A549 (cell line): ENCODE results near the gene ZBTB8A. TPM values are rescaled to one million over a fixed set of nuclear protein-coding genes. Genes with fewer than 3 reads are reported as not detected.

Source experiments
- ATAC-seq, 2 experiments: fragments of 200-7000 bp in 1 of 2; fragments of >200 bp in 1 of 2; cut with Nextera tagmentation in 1 of 2; cut with Tn5 transposase in 1 of 2; 3 replicates each; pipeline versions ENCODE4 v1.8.0 to v1.9.1; 2018 to 2020; ENCODE audit warnings: mild to moderate bottlenecking in 1 of 2, moderate library complexity in 1 of 2
- CTCF ChIA-PET: fragments of 300-600 bp; sonication (Branson Sonifier 250); formaldehyde crosslinking; extraction: SDS; loops from one replicate; lab custom pipeline; 2021; ENCODE audit warnings: antibody characterized with exemption, inconsistent platforms; lab: Yijun Ruan, JAX
- POLR2A ChIA-PET: fragments of 350-600 bp; formaldehyde crosslinking; extraction: SDS; loops from one replicate; lab custom pipeline; 2021; ENCODE audit warnings: antibody characterized with exemption, inconsistent platforms; lab: Yijun Ruan, JAX
- DNase-seq, 2 experiments: peaks; one replicate each; pipeline versions ENCODE4 v3.0.0 to v3.0.0-alpha.2; 2011 to 2016; ENCODE audit warnings: low read depth in 1 of 2, low spot score in 1 of 2
- FAIRE-seq: peaks from 2 replicates; lab custom pipeline; 2011; peaks lifted over from hg19 to GRCh38; lab: Jason Lieb, UNC
- H3K27ac ChIP-seq, 2 experiments: fragments of >200 bp; sonication (Bioruptor Twin); formaldehyde crosslinking; 3 replicates each; pipeline ENCODE4 v1.5.1; 2016 to 2017
- H3K4me1 ChIP-seq: fragments of >200 bp; sonication (Bioruptor Twin); formaldehyde crosslinking; 3 replicates; pipeline ENCODE4 v1.6.1; 2016
- H3K4me2 ChIP-seq: fragments of >200 bp; sonication (Bioruptor Twin); formaldehyde crosslinking; 3 replicates; pipeline ENCODE4 v1.6.1; 2016
- H3K4me3 ChIP-seq: fragments of >200 bp; sonication (Bioruptor Twin); formaldehyde crosslinking; 3 replicates; pipeline ENCODE4 v1.5.1; 2016
- H3K9me3 ChIP-seq: fragments of >200 bp; sonication (Bioruptor Twin); formaldehyde crosslinking; 3 replicates; pipeline ENCODE4 v1.6.1; 2016
- BHLHE40 ChIP-seq: IDR thresholded peaks from 2 replicates; pipeline ENCODE4 v1.6.1; 2012; ENCODE audit warnings: low read depth, low read length, inconsistent platforms
- CEBPB ChIP-seq, 2 experiments: fragments of >200 bp in 1 of 2; sonication (Bioruptor Twin) in 1 of 2; formaldehyde crosslinking in 1 of 2; IDR thresholded peaks; 2 replicates each; pipeline ENCODE4 v1.6.1; 2012 to 2016
- CHD2 ChIP-seq: fragments of 150-350 bp; IDR thresholded peaks from 2 replicates; pipeline ENCODE4 v1.6.1; 2014; ENCODE audit warnings: low read length; ENCODE audit not compliant: partially characterized antibody
- CTCF ChIP-seq: fragments of >200 bp; sonication (Bioruptor Twin); formaldehyde crosslinking; IDR thresholded peaks from 3 replicates; pipeline ENCODE4 v1.5.1; 2016
- EP300 ChIP-seq, 2 experiments: fragments of >200 bp; sonication (Bioruptor Twin); formaldehyde crosslinking; IDR thresholded peaks; 2 replicates in 1 of 2; 3 replicates in 1 of 2; pipeline ENCODE4 v1.6.1; 2016 to 2017
- HEYL ChIP-seq: fragments of 250-450 bp; sonication (Bioruptor Pico); IDR thresholded peaks from 2 replicates; pipeline ENCODE4 v1.8.0; 2021; ENCODE audit warnings: mild to moderate bottlenecking, moderate library complexity
- KDM1A ChIP-seq: fragments of 200-600 bp; sonication (generic); IDR thresholded peaks from 2 replicates; pipeline ENCODE4 v1.6.1; 2016; ENCODE audit warnings: low read depth, mild to moderate bottlenecking
- MAFK ChIP-seq: fragments of 450-650 bp; IDR thresholded peaks from 2 replicates; pipeline ENCODE4 v1.6.1; 2014; ENCODE audit not compliant: partially characterized antibody
- MAX ChIP-seq: IDR thresholded peaks from 2 replicates; pipeline ENCODE4 v1.6.1; 2012
- MAZ ChIP-seq: fragments of 150-350 bp; IDR thresholded peaks from 2 replicates; pipeline ENCODE4 v1.6.1; 2014; ENCODE audit warnings: antibody characterized with exemption, low read depth, low read length, borderline replicate concordance
- MYC ChIP-seq: IDR thresholded peaks from 2 replicates; pipeline ENCODE4 v1.6.1; 2012; ENCODE audit warnings: mild to moderate bottlenecking, inconsistent platforms, low read length, improper control_type of control experiment, borderline replicate concordance
- NFE2L2 ChIP-seq: fragments of 150-350 bp; conservative IDR thresholded peaks from 2 replicates; pipeline ENCODE4 v1.6.1; 2014; ENCODE audit warnings: low read length
- REST ChIP-seq: fragments of 200-600 bp; sonication (generic); IDR thresholded peaks from 2 replicates; pipeline ENCODE4 v1.6.1; 2016; ENCODE audit warnings: antibody characterized with exemption, mild to moderate bottlenecking, moderate library complexity
- RFX5 ChIP-seq: fragments of 450-650 bp; IDR thresholded peaks from 2 replicates; pipeline ENCODE4 v1.7.1; 2014; ENCODE audit warnings: antibody characterized with exemption, mild to moderate bottlenecking, moderate library complexity
- SREBF2 ChIP-seq: fragments of 450-650 bp; IDR thresholded peaks from 2 replicates; pipeline ENCODE4 v1.6.1; 2014; ENCODE audit warnings: mild to moderate bottlenecking, moderate library complexity
- TFCP2L1 ChIP-seq: fragments of 250-450 bp; sonication (Bioruptor Pico); IDR thresholded peaks from 2 replicates; pipeline ENCODE4 v1.5.0; 2021; ENCODE audit warnings: mild to moderate bottlenecking
- ZNF302 ChIP-seq: fragments of 250-450 bp; sonication (Bioruptor Pico); IDR thresholded peaks from 2 replicates; pipeline ENCODE4 v1.9.0; 2021; ENCODE audit warnings: inconsistent platforms, mild to moderate bottlenecking, moderate library complexity
- WGBS: methylation state at CpG from one replicate; pipeline ENCODE4 v1.1.6; 2017; ENCODE audit errors: missing lambda C conversion rate; 5-methylcytosine and 5-hydroxymethylcytosine counted together
- polyA plus RNA-seq, 4 experiments: library from polyadenylated mRNA; depleted of rRNA in 3 of 4; stranded (reverse); fragments of >200 nt; fragmentation: RNase III in 1 of 4; extraction: RNeasy Plus Mini Kit Qiagen cat#74134 plus additional on column Dnase treatment in 1 of 4; gene quantifications; 2 replicates in 3 of 4; 3 replicates in 1 of 4; pipeline ENCODE4 v1.2.3, GENCODE V29; 2011 to 2017
- TF ChIP-seq, protein P1 (sequence below): fragments of 250-450 bp; sonication (Bioruptor Pico); IDR thresholded peaks from 2 replicates; pipeline ENCODE4 v1.5.0; 2020; ENCODE audit warnings: low read depth, mild to moderate bottlenecking, moderate library complexity

The ZBTB8A gene
- polyA plus RNA-seq, 2 of the 4 experiments (the other 2 are of a cell fraction): 2.7 to 6.0 TPM

DNA sequence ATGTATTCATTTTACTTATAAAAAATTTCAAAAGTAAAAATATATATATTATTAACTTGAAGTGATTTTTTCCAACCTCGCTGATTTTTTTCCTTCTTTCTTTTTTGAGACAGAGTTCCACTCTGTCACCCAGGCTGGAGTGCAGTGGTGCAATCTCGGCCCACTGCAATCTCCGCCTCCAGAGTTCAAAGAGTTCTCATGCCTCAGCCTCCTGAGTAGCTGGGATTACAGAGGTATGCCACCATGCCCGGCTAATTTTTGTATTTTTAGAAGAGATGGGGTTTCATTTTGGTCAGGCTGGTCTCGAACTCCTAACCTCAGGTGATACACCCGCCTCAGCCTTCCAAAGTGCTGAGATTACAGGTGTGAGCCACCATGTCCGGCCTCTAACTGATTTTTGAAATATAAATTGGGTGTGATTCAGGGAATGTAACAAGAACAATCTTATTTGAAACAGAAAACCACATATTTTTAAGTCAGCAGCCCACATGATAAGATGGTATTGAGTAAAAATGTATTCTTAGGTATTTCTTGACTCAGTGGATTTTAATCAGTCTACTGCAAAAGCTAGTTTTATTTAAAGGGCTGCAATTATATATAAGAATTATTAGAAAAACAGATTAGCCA lies 44.4 kb upstream of the ZBTB8A start:
- CTCF ChIA-PET: interaction anchor here (0.5 to 0.9 kb wide), 2 partner anchors 34 to 115 kb away, joined by 3 read pairs; no protein-coding TSS in a partner anchor
- DNase-seq (no peak), FAIRE-seq (no peak), ATAC-seq (no peak)
- POLR2A ChIA-PET: no interaction called here
- no peak for TF ChIP-seq ZNF302 (CRISPR knock-in tag)
- no peak for TF ChIP-seq REST
- no peak for TF ChIP-seq RFX5
- no peak for TF ChIP-seq NFE2L2
- TF ChIP-seq CTCF: no peak
- Histone ChIP-seq H3K4me2 (no peak overlapping the region), H3K4me1 (no peaks in the 10 kb centered on the region), H3K9me3 (no peaks in the 10 kb centered on the region), H3K27ac (no peak overlapping the region), H3K4me3 (no peak overlapping the region)
- WGBS: 72% methylated on average over 7 of the region's 7 CpGs

DNA sequence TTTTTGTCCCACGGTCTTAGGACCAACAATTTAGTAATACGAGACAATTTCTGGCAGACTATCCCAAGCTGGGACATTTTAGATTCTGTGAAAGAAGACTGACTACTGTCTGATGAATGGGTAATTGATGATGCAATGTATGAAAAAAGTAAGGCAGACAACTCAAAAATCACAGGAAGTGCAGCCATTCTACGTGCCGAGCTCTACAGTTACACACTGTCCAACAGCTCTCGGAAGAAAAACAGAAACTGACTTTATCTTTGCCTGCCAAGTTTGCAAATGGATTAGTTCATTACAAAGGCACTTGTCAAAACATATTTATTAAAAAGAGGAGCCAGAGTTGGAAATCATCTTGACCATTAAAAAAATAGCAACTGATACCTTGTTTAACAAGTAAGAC lies 43.1 kb upstream of the ZBTB8A start:
- no peaks in the 10 kb centered on the region for H3K9me3 ChIP-seq
- no peak overlapping the region for H3K27ac ChIP-seq
- TF ChIP-seq MAZ (no peak), MYC (no peak), KDM1A (no peak), SREBF2 (no peak), ZNF302 (CRISPR knock-in tag) (no peak), BHLHE40 (no peak), MAX (no peak), HEYL (CRISPR knock-in tag) (no peak), EP300 (IDR thresholded peaks at IDR 0.05) (no peak), MAFK (no peak)
- TF ChIP-seq, protein P1, sequence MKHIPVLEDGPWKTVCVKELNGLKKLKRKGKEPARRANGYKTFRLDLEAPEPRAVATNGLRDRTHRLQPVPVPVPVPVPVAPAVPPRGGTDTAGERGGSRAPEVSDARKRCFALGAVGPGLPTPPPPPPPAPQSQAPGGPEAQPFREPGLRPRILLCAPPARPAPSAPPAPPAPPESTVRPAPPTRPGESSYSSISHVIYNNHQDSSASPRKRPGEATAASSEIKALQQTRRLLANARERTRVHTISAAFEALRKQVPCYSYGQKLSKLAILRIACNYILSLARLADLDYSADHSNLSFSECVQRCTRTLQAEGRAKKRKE (CRISPR knock-in tag): no peak
- WGBS: 84% methylated on average over 5 of the region's 5 CpGs
- no peak overlapping the region for H3K4me3 ChIP-seq
- no peak for DNase-seq
- H3K4me2 ChIP-seq: no peak overlapping the region
- no peaks in the 10 kb centered on the region; the same call in 2 of the 3 replicates for H3K4me1 ChIP-seq
- ATAC-seq: no peak
- FAIRE-seq: no peak
- CTCF ChIA-PET: no interaction called here
- POLR2A ChIA-PET: no interaction called here

DNA sequence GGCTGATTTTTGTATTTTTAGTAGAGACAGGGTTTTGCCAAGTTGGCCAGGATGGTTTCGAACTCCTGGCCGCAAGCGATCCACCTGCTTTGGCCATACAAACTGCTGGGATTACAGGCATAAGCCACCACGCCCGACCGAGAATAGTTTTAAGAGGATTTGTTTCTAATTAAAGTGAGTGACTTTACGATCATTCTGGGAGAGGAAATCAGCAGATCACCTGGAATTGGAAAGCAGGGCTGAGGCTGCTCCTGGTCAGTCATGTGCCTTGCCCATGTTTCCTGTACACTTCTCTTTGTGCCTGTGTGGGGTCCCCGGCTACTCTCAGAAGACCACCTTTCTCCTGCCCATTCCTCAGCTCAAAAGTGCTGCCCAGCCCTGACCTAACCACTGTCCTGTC lies 40.5 kb upstream of the ZBTB8A start:
- ATAC-seq (no peak), DNase-seq (no peak), FAIRE-seq (no peak)
- Histone ChIP-seq H3K27ac (no peak overlapping the region), H3K4me1 (no peaks in the 10 kb centered on the region; the same call in 2 of the 3 replicates), H3K9me3 (no peaks in the 10 kb centered on the region), H3K4me3 (no peak overlapping the region), H3K4me2 (no peak overlapping the region)
- 91% methylated on average over 8 of the region's 8 CpGs for WGBS
- TF ChIP-seq RFX5: no peak
- no peak for TF ChIP-seq CEBPB (IDR thresholded peaks at IDR 0.05)
- TF ChIP-seq CHD2: no peak
- no peak for TF ChIP-seq TFCP2L1 (CRISPR knock-in tag)
- ChIA-PET POLR2A (no interaction called here), CTCF (interaction anchor here (1.5 kb wide), 1 partner anchor 21 kb away, joined by 5 read pairs; no protein-coding TSS in a partner anchor)
